Heart left ventricle (tissue), 16 donors: ENCODE results near the gene SAA4. TPM values are rescaled to one million over a fixed set of nuclear protein-coding genes. Genes with fewer than 3 reads are reported as not detected.

Experiments used
- ATAC-seq, 4 donors: fragments of 200-7000 bp; cut with Tn5 transposase; one replicate each; pipeline ENCODE4 v1.9.1; 2020 to 2022; ENCODE audit warnings: moderate library complexity in 4 of 4, mild to moderate bottlenecking in 3 of 4, moderate number of reproducible peaks in 1 of 4
- DNase-seq, 5 donors: peaks; one replicate each; pipeline ENCODE4 v3.0.0-alpha.2; 2020
- H3K27ac ChIP-seq, 12 donors: fragments of 200-600 bp; sonication (generic) in 4 of 12; one replicate each; pipeline versions ENCODE4 v1.5.0 to v1.8.0; 2016 to 2022; ENCODE audit warnings: mild to moderate bottlenecking in 2 of 12
- H3K27me3 ChIP-seq, 9 donors: fragments of 200-600 bp; sonication (generic) in 2 of 9; one replicate each; pipeline versions ENCODE4 v1.5.1 to v1.8.0; 2016 to 2022; ENCODE audit warnings: mild to moderate bottlenecking in 3 of 9
- H3K36me3 ChIP-seq, 9 donors: fragments of 200-600 bp; sonication (generic) in 2 of 9; one replicate each; pipeline versions ENCODE4 v1.5.0 to v1.8.0; 2018 to 2022; ENCODE audit warnings: mild to moderate bottlenecking in 2 of 9
- H3K4me1 ChIP-seq, 12 donors: fragments of 200-600 bp; sonication (generic) in 4 of 12; one replicate each; pipeline versions ENCODE4 v1.5.0 to v1.8.0; 2016 to 2022; ENCODE audit warnings: mild to moderate bottlenecking in 3 of 12
- H3K4me3 ChIP-seq, 12 donors: fragments of 200-600 bp; sonication (generic) in 4 of 12; one replicate each; pipeline versions ENCODE4 v1.5.0 to v1.8.0; 2017 to 2022; ENCODE audit warnings: mild to moderate bottlenecking in 9 of 12, moderate library complexity in 4 of 12
- H3K9me3 ChIP-seq, 12 donors: fragments of 200-600 bp; sonication (generic) in 4 of 12; one replicate each; pipeline versions ENCODE4 v1.5.0 to v1.8.0; 2016 to 2022; ENCODE audit warnings: mild to moderate bottlenecking in 1 of 12
- POLR2A ChIP-seq, 2 donors: fragments of 450-650 bp; IDR thresholded peaks; one replicate each; pipeline ENCODE4 v1.6.1; 2017; ENCODE audit warnings: antibody characterized with exemption in 2 of 2, mild to moderate bottlenecking in 2 of 2, moderate library complexity in 2 of 2
- WGBS, 4 donors: extraction: QIAGEN DNeasy Blood & Tissue Kit in 2 of 4; methylation state at CpG; one replicate each; pipeline versions ENCODE4 v1.1.5 to v1.1.7; 2013 to 2018; 5-methylcytosine and 5-hydroxymethylcytosine counted together
- intact Hi-C, 10 donors: fragments of 100-400 bp; cut with DNase I; formaldehyde crosslinking; loops; one replicate each; pipeline versions ENCODE4 v1.11.1 to v1.14.2; 2022
- long read RNA-seq, 3 donors: library from polyadenylated mRNA; unstranded; transcript quantifications; one replicate each; pipeline ENCODE4 v2.0.0, GENCODE V29; 2020 to 2021
- polyA plus RNA-seq, 2 donors: library from polyadenylated mRNA; stranded (reverse); fragments of 200-250 nt; gene quantifications; one replicate each; pipeline ENCODE4 v1.2.3, GENCODE V29; 2013
- total RNA-seq, 9 donors: library from RNA; depleted of rRNA in 2 of 9; stranded (reverse); fragments of >200 nt in 2 of 9; fragmentation: NEBNext Ultra II Directional in 3 of 9; extraction: Animal tissue kit (Norgen Biotek cat#: 25700) in 3 of 9; gene quantifications; one replicate each; pipeline versions ENCODE4 v1.1.0 to v1.2.4, GENCODE V29; 2016 to 2023
- TF ChIP-seq, protein P1 (sequence below), 12 donors: fragments of 200-600 bp; sonication (generic) in 4 of 12; IDR thresholded peaks; one replicate each; pipeline versions ENCODE4 v1.5.0 to v1.8.0; 2018 to 2022; ENCODE audit warnings: antibody characterized with exemption in 12 of 12, mild to moderate bottlenecking in 5 of 12
- donor health status: ischemic (EF 13 %, LVEDD 7.1; RV severe dilation, severe dysfunction).
- donor health status: healthy with polysubstance abuse.
- donor health status: DM: no; HTN: yes; CAD: no.
- donor health status: DM: no; HTN: no; CAD: no.
- donor health status: ischemic (EF 25% LVEDD 6.9; RV normal size, moderate dysfunction).
- donor health status: ischemic (EF 25% LVEDD 5.7; RV mildly dilated, moderate dysfunction).
- donor health status: healthy.
- donor health status: DM: yes; HTN: yes; CAD: no.
- donor health status: ischemic (EF 35%, LVEDD 5.7; RV mildly dilated, moderate dysfunction).
- donor health status: nonischemic (EF 11% LVEDD 7.7; RV severe dilation, severe dysfunction).
- donor health status: DM: yes; HTN: yes; CAD: no.
- donor health status: PGD.
- donor health status: ischemic (EF 29% LVEDD 5.4; RV normal size, mild dysfunction).
- donor health status: nonischemic (EF 23%, LVEDD 6.1; RV moderate dilation, normal function).

The SAA4 gene
- total RNA-seq (not detected), polyA plus RNA-seq (not detected)
- long read RNA-seq, donor 1: 0 reads
- long read RNA-seq, donor 2: 0 reads
- long read RNA-seq, donor 3: 0 reads

DNA sequence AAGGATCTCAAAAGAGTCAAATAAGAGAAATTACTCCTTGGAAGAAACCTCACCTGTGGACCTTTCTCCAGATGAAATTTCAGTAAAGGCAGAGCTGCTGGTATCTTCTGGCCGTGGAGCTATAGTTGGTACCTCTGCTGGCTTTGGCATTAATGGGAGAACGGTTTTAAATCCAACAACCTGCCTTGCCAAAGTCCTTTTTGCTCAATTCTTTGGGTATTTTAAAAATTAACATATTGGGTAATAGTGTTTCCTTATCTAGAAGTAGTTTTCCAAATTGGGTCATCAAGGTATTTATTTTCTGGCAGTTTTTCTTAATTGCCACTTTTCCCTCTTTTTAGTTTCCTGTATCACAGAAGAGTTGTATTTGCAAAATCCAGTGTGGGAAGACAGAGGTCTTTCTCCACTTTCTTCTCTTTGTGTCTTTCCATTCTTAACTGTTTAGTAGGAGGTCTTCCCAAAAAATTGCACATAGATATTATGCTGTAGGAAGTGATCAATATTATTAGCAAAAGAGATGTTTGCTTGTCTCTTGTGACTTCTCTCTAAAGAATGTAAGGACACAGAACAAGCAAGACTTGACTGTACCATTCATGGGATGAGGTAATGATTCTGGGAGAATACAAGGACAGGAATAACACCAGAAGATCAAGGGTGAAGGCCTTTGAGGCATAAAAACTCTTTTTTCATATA, at the start of gene SAA4:
Gene SAA4, minus strand, starts transcription at position 139 of the 693 bp plus-strand sequence. CDS start 876 bp downstream, outside the sequence.
- no peak for TF ChIP-seq POLR2A (IDR thresholded peaks at IDR 0.05)
- TF ChIP-seq, protein P1, sequence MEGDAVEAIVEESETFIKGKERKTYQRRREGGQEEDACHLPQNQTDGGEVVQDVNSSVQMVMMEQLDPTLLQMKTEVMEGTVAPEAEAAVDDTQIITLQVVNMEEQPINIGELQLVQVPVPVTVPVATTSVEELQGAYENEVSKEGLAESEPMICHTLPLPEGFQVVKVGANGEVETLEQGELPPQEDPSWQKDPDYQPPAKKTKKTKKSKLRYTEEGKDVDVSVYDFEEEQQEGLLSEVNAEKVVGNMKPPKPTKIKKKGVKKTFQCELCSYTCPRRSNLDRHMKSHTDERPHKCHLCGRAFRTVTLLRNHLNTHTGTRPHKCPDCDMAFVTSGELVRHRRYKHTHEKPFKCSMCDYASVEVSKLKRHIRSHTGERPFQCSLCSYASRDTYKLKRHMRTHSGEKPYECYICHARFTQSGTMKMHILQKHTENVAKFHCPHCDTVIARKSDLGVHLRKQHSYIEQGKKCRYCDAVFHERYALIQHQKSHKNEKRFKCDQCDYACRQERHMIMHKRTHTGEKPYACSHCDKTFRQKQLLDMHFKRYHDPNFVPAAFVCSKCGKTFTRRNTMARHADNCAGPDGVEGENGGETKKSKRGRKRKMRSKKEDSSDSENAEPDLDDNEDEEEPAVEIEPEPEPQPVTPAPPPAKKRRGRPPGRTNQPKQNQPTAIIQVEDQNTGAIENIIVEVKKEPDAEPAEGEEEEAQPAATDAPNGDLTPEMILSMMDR (IDR thresholded peaks at IDR 0.05): no peak
- Histone ChIP-seq H3K9me3 (no peaks in the 10 kb centered on the region), H3K36me3 (no peaks in the 10 kb centered on the region), H3K27ac (no peak within 1 kb of the TSS), H3K4me1 (no peaks in the 10 kb centered on the region), H3K4me3 (no peak within 1 kb of the TSS), H3K27me3 (peaks cover 0 to 20% (median 0%) of the 10 kb centered on the region in 9 donors)
- DNase-seq (no peak), ATAC-seq (no peak)
- intact Hi-C loops: no loop called here
- 63 to 71% (median 69%) methylated on average over 2 of the region's 2 CpGs for WGBS, 4 donors

GRCh38 chr11:18285841-18286240, 49.2 kb upstream of the SAA4 start:
- ATAC-seq (no peak), DNase-seq (no peak)
- Histone ChIP-seq H3K4me1 (peaks cover 0 to 10% (median 0%) of the 10 kb centered on the region in 12 donors), H3K36me3 (peaks cover 0 to 100% (median 91%) of the 10 kb centered on the region in 9 donors), H3K9me3 (no peaks in the 10 kb centered on the region), H3K4me3 (no peak overlapping the region), H3K27me3 (no peaks in the 10 kb centered on the region), H3K27ac (no peak overlapping the region)
- intact Hi-C loops: no loop called here
- TF ChIP-seq, protein P1 (IDR thresholded peaks at IDR 0.05): no peak
- no peak for TF ChIP-seq POLR2A (IDR thresholded peaks at IDR 0.05)
- 95 to 100% (median 98%) methylated on average over 1 of the region's 1 CpG for WGBS, 4 donors

DNA sequence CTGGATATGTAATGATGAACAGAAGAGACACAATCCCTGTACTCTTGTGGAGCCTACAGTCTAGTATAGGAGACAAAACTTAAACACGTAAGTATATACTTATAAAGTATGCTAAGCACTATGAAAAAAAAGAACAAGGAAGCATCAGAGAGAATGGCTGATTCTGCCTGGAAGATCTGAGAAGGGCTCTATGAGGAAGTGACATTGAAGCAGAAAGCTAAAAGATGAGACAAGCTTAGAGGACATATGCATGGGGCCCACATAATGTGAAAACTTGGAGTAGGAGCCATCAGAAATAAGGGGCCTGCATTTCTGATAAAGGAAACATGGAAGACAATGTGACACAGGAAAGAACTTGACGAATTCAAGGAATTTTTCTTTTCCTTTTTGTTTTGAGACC, 46.0 kb upstream of the SAA4 start:
- intact Hi-C loops: no loop called here
- TF ChIP-seq POLR2A (IDR thresholded peaks at IDR 0.05): no peak
- TF ChIP-seq, protein P1 (IDR thresholded peaks at IDR 0.05): no peak
- Histone ChIP-seq H3K27me3 (no peaks in the 10 kb centered on the region), H3K4me3 (no peak overlapping the region), H3K9me3 (no peaks in the 10 kb centered on the region), H3K4me1 (peaks cover 0 to 32% (median 0%) of the 10 kb centered on the region in 12 donors), H3K36me3 (peaks cover 0 to 96% (median 89%) of the 10 kb centered on the region in 9 donors), H3K27ac (peak overlapping the region in 1 of 12 donors; percentile 17)
- WGBS, 4 donors: 86 to 96% (median 91%) methylated on average over 2 of the region's 2 CpGs
- ATAC-seq (no peak), DNase-seq (no peak)

DNA sequence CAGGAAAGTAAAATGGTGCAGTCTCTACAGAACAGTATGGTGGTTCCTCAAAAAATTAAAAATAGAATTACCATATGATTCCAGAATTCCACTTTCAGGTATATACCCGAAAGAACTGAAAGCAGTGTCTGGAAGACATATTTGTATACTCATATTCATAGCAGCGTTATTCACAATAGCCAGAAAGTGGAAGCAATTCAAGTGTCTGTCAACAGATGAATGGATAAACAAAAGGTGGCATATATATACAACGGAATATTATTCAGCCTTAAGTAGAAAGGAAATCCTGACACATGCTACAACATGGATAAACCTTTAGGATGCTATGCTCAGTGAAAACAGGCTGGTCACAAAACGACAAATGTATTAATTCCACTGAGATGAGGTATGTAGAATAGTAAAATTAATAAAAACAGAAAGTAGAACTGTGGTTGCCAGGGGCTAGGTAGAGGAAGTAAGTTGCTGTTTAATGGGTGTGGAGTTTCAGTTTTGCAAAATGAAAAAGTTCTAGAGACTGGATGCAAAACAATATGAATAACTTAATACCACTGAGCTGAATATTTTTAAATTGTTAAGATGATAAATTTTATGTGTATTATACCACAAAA, 43.9 kb upstream of the SAA4 start:
- Histone ChIP-seq H3K36me3 (peaks cover 0 to 75% (median 68%) of the 10 kb centered on the region in 9 donors), H3K4me3 (peak overlapping the region in 1 of 12 donors; percentile 19), H3K27me3 (no peaks in the 10 kb centered on the region), H3K27ac (peak overlapping the region in 1 of 12 donors; percentile 69), H3K9me3 (no peaks in the 10 kb centered on the region), H3K4me1 (peaks cover 0 to 41% (median 0%) of the 10 kb centered on the region in 12 donors)
- TF ChIP-seq, protein P1 (IDR thresholded peaks at IDR 0.05): no peak
- DNase-seq: no peak
- intact Hi-C loops: no loop called here
- 80 to 88% (median 82%) methylated on average over 4 of the region's 4 CpGs for WGBS, 4 donors
- ATAC-seq: no peak
